ENCODE measurements around the gene HSCB. TPM values are rescaled to one million over a fixed set of nuclear protein-coding genes. Genes with fewer than 3 reads are reported as not detected.

Gene HSCB
- total RNA-seq, 1 donor from 2014 or later, result 15.3 TPM

GRCh38 chr22:28798810-28799605 is 57.2 kb downstream of the HSCB start:
- H3K27me3 Mint-ChIP-seq, result no peaks in the 10 kb centered on the region
- H3K27ac Mint-ChIP-seq, result peak overlapping the region; percentile 100
- TF ChIP-seq CTCF (IDR thresholded peaks at IDR 0.05; ENCODE audit: unreplicated experiment), result no peak
- H3K4me1 Mint-ChIP-seq (ENCODE audit: low read depth), result peaks cover 27% of the 10 kb centered on the region
- peak overlapping the region; percentile 92 for H3K4me3 Mint-ChIP-seq (ENCODE audit: low read depth)
- no peak for DNase-seq (ENCODE audit: low spot score, unreplicated experiment)
- H3K36me3 Mint-ChIP-seq (ENCODE audit: insufficient read depth), result peaks cover 31% of the 10 kb centered on the region
- no peaks in the 10 kb centered on the region for H3K9me3 Mint-ChIP-seq (ENCODE audit: low read depth)

- H3K9me3 Mint-ChIP-seq (ENCODE audit: low read depth), result no peaks in the 10 kb centered on the region
- peak overlapping the region; percentile 100 for H3K27ac Mint-ChIP-seq
- H3K4me1 Mint-ChIP-seq (ENCODE audit: low read depth), result peaks cover 22% of the 10 kb centered on the region
- peaks cover 25% of the 10 kb centered on the region for H3K36me3 Mint-ChIP-seq (ENCODE audit: insufficient read depth)
- TF ChIP-seq CTCF (IDR thresholded peaks at IDR 0.05; ENCODE audit: unreplicated experiment), result no peak
- DNase-seq (ENCODE audit: low spot score, unreplicated experiment), result peak; percentile 11
- no peaks in the 10 kb centered on the region for H3K27me3 Mint-ChIP-seq
- peak overlapping the region; percentile 92 for H3K4me3 Mint-ChIP-seq (ENCODE audit: low read depth)
Measured at GRCh38 chr22:28799606-28800307, 57.9 kb downstream of the HSCB start.

- Mint-ChIP-seq H3K9me3 (ENCODE audit: low read depth) (no peaks in the 10 kb centered on the region), H3K27ac (peak within 1 kb of the TSS; percentile 100), H3K4me1 (ENCODE audit: low read depth) (peaks cover 22% of the 10 kb centered on the region), H3K27me3 (no peaks in the 10 kb centered on the region), H3K36me3 (ENCODE audit: insufficient read depth) (peaks cover 19% of the 10 kb centered on the region), H3K4me3 (ENCODE audit: low read depth) (peak within 1 kb of the TSS; percentile 92)
- TF ChIP-seq CTCF (IDR thresholded peaks at IDR 0.05; ENCODE audit: unreplicated experiment), result no peak
- peak; percentile 89 for DNase-seq (ENCODE audit: low spot score, unreplicated experiment)
Measured at GRCh38 chr22:28800308-28801041, 58.6 kb downstream of the HSCB start, which contains the start of gene XBP1. Gene XBP1, minus strand, starts transcription at chr22:28800569.

- H3K4me1 Mint-ChIP-seq (ENCODE audit: low read depth), result peaks cover 19% of the 10 kb centered on the region
- H3K4me3 Mint-ChIP-seq (ENCODE audit: low read depth), result peak overlapping the region; percentile 58
Measured at GRCh38 chr22:28801845-28802594, 60.2 kb downstream of the HSCB start.

More at GRCh38 chr22:28801845-28802594, 60.2 kb downstream of the HSCB start:
- H3K9me3 Mint-ChIP-seq (ENCODE audit: low read depth), result no peaks in the 10 kb centered on the region
- H3K36me3 Mint-ChIP-seq (ENCODE audit: insufficient read depth), result peaks cover 10% of the 10 kb centered on the region
- no peak for TF ChIP-seq CTCF (IDR thresholded peaks at IDR 0.05; ENCODE audit: unreplicated experiment)
- H3K27me3 Mint-ChIP-seq, result no peaks in the 10 kb centered on the region
- no peak for DNase-seq (ENCODE audit: low spot score, unreplicated experiment)
- H3K27ac Mint-ChIP-seq, result peak overlapping the region; percentile 89

Measured in progenitor cell of endocrine pancreas (in vitro differentiated cells).